Neural cell (in vitro differentiated cells): ENCODE measurements around the gene RBM15.

Source experiments
- RAD21 ChIP-seq: fragments of 450-650 bp; conservative IDR thresholded peaks from 2 replicates; pipeline ENCODE4 v1.6.1; 2014; ENCODE audit warnings: antibody characterized with exemption, mild to moderate bottlenecking, moderate library complexity
- SMC3 ChIP-seq: fragments of 450-650 bp; conservative IDR thresholded peaks from 2 replicates; pipeline ENCODE4 v1.6.1; 2014; ENCODE audit warnings: antibody characterized with exemption, mild to moderate bottlenecking, moderate library complexity; ENCODE audit not compliant: poor library complexity
- TF ChIP-seq, protein P1 (sequence below): fragments of 450-650 bp; IDR thresholded peaks from 2 replicates; pipeline ENCODE4 v1.5.1; 2014; ENCODE audit warnings: antibody characterized with exemption, mild to moderate bottlenecking, moderate library complexity; ENCODE audit not compliant: poor library complexity, severe bottlenecking

GRCh38 chr1:110302836-110303235, 36.3 kb upstream of the RBM15 start:
- TF ChIP-seq, protein P1, sequence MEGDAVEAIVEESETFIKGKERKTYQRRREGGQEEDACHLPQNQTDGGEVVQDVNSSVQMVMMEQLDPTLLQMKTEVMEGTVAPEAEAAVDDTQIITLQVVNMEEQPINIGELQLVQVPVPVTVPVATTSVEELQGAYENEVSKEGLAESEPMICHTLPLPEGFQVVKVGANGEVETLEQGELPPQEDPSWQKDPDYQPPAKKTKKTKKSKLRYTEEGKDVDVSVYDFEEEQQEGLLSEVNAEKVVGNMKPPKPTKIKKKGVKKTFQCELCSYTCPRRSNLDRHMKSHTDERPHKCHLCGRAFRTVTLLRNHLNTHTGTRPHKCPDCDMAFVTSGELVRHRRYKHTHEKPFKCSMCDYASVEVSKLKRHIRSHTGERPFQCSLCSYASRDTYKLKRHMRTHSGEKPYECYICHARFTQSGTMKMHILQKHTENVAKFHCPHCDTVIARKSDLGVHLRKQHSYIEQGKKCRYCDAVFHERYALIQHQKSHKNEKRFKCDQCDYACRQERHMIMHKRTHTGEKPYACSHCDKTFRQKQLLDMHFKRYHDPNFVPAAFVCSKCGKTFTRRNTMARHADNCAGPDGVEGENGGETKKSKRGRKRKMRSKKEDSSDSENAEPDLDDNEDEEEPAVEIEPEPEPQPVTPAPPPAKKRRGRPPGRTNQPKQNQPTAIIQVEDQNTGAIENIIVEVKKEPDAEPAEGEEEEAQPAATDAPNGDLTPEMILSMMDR = no peak
- TF ChIP-seq RAD21 = no peak
- no peak for TF ChIP-seq SMC3
